Mucosa of descending colon (tissue), 3 donors: ENCODE results near the gene PGAP2. TPM values are rescaled to one million over a fixed set of nuclear protein-coding genes. Genes with fewer than 3 reads are reported as not detected.

ENCODE experiments used
- ATAC-seq: fragments of 200-7000 bp; cut with Tn5 transposase; one replicate; pipeline ENCODE4 v1.9.1; 2020; ENCODE audit warnings: mild to moderate bottlenecking, moderate library complexity
- DNase-seq, 3 donors: peaks; one replicate each; pipeline ENCODE4 v3.0.0-alpha.2; 2020
- H3K36me3 ChIP-seq: fragments of 200-600 bp; one replicate; pipeline ENCODE4 v1.8.0; 2021; ENCODE audit warnings: low read depth, mild to moderate bottlenecking
- H3K4me1 ChIP-seq: fragments of 200-600 bp; one replicate; pipeline ENCODE4 v1.8.0; 2021; ENCODE audit warnings: low read depth, mild to moderate bottlenecking
- H3K4me3 ChIP-seq: fragments of 200-600 bp; one replicate; pipeline ENCODE4 v1.8.0; 2021; ENCODE audit warnings: mild to moderate bottlenecking
- H3K9me3 ChIP-seq: fragments of 200-600 bp; one replicate; pipeline ENCODE4 v1.8.0; 2021; ENCODE audit warnings: mild to moderate bottlenecking
- intact Hi-C, 2 donors: fragments of 100-400 bp; cut with DNase I in 1 of 2; cut with micrococcal nuclease in 1 of 2; formaldehyde crosslinking; loops; one replicate each; pipeline versions ENCODE4 v1.11.0 to v1.11.1; 2022; cut with DNase I, micrococcal nuclease
- total RNA-seq, 3 donors: library from RNA; stranded (reverse); fragmentation: NEBNext Ultra II Directional in 2 of 3; extraction: Animal tissue kit (Norgen Biotek cat#: 25700) in 2 of 3; gene quantifications; one replicate each; pipeline versions ENCODE4 v1.2.1 to v1.2.4, GENCODE V29; 2021 to 2023
- TF ChIP-seq, protein P1 (sequence below): fragments of 200-600 bp; IDR thresholded peaks from one replicate; pipeline ENCODE4 v1.8.0; 2022; ENCODE audit warnings: antibody characterized with exemption, mild to moderate bottlenecking
- donor health status: DM: no; HTN: no; CAD: no; lungs with moderate emphysema.
- donor health status: DM: no; HTN: no; CAD: no.
- donor health status: DM: no; HTN: yes; CAD: no.

Gene PGAP2
- total RNA-seq, 3 donors from 2014 or later = 15.7 to 32.8 (median 25.9) TPM

DNA sequence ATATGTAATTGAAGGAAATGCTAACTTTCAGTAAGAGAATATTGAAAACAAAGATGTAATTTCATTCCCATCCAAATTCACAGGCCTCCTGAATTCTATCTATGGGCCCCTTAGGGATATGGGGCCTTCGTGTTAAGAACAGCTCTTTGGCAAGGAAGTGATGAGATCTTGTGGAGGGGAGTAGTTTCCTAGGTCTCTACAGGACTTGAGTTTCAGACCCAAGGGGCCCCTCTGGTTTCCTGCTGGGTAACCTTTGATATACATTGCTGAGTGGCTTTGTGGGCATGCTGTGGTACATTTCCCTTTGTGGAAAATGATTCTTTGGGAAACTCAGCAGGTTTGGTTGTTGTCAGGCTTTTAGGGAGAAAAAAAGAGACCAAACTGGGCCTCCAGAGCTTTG, 53.3 kb downstream of the PGAP2 start:
- Histone ChIP-seq H3K9me3 (no peaks in the 10 kb centered on the region), H3K36me3 (no peaks in the 10 kb centered on the region), H3K4me3 (no peak overlapping the region), H3K4me1 (peaks cover 53% of the 10 kb centered on the region)
- intact Hi-C loops = no loop called here
- no peak for DNase-seq
- no peak for ATAC-seq
- TF ChIP-seq, protein P1, sequence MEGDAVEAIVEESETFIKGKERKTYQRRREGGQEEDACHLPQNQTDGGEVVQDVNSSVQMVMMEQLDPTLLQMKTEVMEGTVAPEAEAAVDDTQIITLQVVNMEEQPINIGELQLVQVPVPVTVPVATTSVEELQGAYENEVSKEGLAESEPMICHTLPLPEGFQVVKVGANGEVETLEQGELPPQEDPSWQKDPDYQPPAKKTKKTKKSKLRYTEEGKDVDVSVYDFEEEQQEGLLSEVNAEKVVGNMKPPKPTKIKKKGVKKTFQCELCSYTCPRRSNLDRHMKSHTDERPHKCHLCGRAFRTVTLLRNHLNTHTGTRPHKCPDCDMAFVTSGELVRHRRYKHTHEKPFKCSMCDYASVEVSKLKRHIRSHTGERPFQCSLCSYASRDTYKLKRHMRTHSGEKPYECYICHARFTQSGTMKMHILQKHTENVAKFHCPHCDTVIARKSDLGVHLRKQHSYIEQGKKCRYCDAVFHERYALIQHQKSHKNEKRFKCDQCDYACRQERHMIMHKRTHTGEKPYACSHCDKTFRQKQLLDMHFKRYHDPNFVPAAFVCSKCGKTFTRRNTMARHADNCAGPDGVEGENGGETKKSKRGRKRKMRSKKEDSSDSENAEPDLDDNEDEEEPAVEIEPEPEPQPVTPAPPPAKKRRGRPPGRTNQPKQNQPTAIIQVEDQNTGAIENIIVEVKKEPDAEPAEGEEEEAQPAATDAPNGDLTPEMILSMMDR = no peak

DNA sequence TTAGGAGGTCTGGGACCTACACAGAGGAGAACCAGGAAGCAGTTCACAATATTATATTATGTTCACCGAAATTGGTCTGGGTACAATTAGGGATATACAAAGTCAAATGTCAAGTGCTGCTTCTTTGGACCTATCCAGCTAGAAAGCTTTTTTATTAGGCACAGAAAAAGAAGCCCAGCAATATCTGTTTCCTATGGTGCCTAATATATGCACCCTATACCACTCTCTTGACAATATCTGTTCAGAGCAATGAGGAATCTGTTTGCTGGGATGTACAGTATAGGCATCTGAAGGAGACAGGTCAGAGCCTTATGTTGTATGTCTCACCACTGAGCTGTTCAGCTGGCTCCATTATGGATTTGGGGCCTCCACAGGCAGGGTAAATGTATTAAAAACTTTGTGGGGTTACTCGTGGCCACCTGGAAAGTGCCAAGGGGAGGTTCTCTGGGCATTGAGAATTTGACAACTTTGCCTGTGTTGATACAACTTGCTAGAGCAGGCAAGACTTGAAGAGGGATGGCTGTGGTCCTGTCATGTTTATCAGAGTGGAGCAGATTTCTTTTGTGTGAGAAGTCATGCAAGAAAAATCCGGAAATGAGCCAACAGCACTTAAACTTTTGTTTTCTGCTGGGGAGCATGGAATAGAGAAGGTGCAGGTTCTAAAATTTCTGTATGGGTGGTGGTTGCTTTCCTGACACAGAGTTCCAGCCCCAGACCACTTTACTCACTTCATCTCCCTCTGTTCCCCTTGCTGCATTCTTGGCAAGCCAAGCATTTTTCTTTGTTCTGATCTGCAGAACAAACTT, 57.2 kb downstream of the PGAP2 start:
- H3K36me3 ChIP-seq = no peaks in the 10 kb centered on the region
- TF ChIP-seq, protein P1 = no peak
- DNase-seq = no peak
- intact Hi-C loops = no loop called here
- ATAC-seq = no peak
- H3K9me3 ChIP-seq = no peaks in the 10 kb centered on the region
- H3K4me3 ChIP-seq = no peak overlapping the region
- peaks cover 38% of the 10 kb centered on the region for H3K4me1 ChIP-seq

DNA sequence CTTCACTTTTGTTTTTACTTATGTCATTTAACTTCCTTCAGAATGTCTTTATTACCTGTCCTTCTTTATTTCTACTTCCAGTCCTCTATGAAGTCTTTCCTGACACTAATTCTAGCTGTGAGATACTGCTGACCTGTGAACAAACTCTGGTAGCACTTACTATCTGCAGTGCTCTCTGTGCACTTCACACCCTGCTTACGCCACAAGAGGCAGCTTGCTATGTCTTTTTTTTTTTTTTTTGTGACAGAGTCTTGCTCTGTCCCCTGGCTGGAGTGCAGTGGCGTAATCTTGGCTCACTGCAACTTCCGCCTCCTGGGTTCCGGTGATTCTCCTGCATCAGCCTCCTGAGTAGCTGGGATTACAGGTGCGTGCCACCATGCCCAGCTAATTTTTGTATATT, 57.8 kb downstream of the PGAP2 start:
- DNase-seq (no peak), ATAC-seq (peak; percentile 70)
- TF ChIP-seq, protein P1 = no peak
- peaks cover 32% of the 10 kb centered on the region for H3K4me1 ChIP-seq
- intact Hi-C loops = no loop called here
- H3K36me3 ChIP-seq = no peaks in the 10 kb centered on the region
- H3K4me3 ChIP-seq = no peak overlapping the region
- no peaks in the 10 kb centered on the region for H3K9me3 ChIP-seq

DNA sequence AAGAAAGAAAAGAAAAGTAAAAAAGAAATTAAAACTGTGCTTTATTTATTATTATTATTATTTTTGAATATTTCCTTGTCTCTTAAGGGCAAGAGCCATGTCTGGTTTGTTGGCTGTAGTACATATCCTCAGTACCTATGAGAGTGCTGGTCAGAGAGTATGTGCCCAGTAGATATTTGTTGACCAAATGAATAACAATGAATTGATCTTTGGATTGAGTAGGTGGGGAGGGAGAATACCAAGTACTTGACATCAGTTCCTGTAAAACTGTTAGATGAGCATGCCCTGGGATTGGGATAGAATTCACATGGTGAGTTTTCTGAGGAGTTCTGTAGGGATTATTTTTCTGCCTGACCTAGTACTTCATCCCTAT, 58.5 kb downstream of the PGAP2 start:
- no peak for ATAC-seq
- TF ChIP-seq, protein P1 = no peak
- H3K4me1 ChIP-seq = peaks cover 30% of the 10 kb centered on the region
- H3K4me3 ChIP-seq = no peak overlapping the region
- no peaks in the 10 kb centered on the region for H3K9me3 ChIP-seq
- H3K36me3 ChIP-seq = no peaks in the 10 kb centered on the region
- intact Hi-C loops = no loop called here
- DNase-seq = no peak

DNA sequence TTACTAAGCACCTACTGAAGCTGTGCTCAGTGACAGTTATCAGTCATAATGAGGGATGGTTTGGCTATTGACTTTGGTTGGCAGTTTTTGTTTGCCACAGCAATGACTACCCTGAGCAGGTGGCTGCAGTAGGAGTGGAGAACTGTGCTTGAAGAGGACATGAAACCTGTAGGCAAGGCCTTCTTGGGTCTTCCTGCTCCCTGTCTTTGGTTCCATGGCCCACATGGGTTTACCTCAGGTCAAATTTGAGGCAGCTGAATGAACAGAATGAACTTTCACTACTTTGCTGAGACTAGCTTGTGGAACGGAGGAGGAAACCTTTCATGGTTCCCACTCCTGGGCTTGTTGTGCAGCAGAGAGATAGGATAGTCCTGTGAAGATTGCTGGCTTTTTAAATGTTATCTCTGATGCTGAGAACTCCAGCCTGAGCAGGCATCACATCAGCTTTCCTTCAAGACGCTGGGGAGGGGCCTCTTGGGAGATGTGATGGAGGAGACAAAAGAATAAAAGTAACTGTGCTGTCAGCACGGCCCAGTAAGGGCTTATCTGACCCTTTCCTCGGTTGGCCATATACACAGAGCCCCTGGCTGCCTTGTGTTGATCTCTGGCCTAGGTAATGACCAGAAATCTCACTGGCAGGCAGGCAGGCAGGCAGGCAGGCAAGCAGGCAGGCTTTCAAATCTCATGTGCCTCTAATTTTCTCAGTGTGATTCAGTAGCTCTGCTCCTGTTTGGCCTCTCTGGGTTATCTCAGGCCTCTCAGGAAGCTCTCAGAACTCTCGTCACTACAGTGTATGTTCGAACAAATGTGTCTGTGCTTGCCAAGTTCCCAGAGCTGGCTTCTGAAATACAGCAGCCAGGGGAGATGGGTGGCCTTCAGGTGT, 59.1 kb downstream of the PGAP2 start:
- peak; percentile 32 for ATAC-seq

More for the DNA sequence above, 59.1 kb downstream of the PGAP2 start:
- no peaks in the 10 kb centered on the region for H3K36me3 ChIP-seq
- no peak overlapping the region for H3K4me3 ChIP-seq
- peaks cover 30% of the 10 kb centered on the region for H3K4me1 ChIP-seq
- H3K9me3 ChIP-seq = no peaks in the 10 kb centered on the region
- DNase-seq = no peak
- TF ChIP-seq, protein P1 = no peak
- intact Hi-C loops = no loop called here
